Middle frontal gyrus (tissue), 1 donor: ENCODE data around the gene TBCK.

ENCODE experiments used
- DNase-seq: peaks from one replicate; pipeline ENCODE4 v3.0.0-alpha.2; 2015; ENCODE audit warnings: low spot score; ENCODE audit errors: extremely low spot score

The TBCK gene

GRCh38 chr4:106046083-106046482 lies 269.9 kb downstream of the TBCK start:
- no peak for DNase-seq

DNA sequence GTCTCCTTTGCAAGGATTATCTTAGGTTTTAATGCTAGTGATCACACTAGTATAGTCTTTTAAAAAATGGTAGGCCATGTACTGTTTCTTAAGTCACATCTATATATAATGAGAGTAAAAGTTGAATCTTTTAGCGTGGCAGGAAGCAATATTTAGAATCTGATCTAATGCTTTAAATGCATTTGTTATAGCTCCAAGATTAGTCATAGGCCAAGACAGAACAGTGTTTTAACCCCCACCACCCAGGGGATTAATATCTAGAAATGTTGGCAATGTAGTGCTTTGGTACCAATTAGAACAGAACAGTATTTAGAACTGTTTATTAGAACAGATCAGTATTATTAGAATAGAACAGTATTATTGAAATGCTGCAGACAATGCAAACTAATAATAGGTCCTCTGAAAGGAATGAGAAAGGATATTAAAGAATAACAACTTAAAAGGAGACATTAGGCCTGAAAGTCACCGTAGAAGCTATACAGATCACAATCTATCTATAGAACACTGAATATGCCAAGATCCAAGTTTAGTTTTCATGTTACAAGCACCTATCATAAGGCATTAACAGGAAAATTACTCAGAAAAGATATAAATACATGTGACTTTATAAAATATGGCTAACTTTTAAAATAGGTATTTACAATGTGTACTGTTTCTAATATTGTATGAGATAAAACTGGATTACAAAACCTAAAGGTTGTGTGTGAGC lies 274.6 kb downstream of the TBCK start:
- DNase-seq, result no peak

- DNase-seq, result no peak
Observed at GRCh38 chr4:106039796-106040195, 276.2 kb downstream of the TBCK start.

GRCh38 chr4:106038908-106039307 lies 277.1 kb downstream of the TBCK start:
- no peak for DNase-seq

DNA sequence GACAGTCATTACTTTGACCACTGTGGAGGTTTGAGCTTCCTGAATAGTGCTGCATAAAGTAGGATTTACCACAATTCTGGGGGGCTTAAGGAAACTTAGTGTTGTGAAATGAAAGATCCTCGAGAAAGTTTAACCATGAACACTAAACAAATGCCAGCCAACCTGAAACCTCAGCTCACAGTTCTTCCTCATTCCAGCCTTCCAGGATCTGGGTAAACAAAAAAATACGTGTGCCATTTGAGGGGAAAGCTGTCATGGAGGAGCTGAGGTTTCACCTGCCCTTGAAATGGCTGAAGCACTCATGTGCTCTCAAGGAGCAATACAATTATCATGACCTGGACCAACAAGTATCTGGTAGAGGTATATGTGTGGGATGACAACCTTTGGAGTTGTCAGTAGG lies 278.0 kb downstream of the TBCK start:
- no peak for DNase-seq

DNA sequence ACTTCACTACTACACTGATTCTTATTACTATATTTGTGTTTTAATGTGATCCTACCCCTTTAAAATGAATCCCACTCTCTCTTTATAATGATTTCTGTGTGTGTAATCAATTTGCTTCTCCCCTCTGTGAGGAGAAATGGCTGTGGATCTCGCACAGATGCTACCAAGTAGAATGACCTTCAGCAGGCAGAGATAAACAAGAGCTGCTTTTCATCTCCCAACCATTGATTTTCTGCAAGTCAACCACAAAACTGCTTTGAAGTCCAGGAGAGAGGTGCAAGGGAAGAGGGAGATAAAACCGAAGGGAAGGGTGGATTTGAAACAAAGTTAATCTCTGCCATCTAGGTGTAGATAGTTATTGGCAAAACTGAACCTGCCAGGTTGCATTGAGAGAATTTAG lies 279.2 kb downstream of the TBCK start:
- no peak for DNase-seq

GRCh38 chr4:106036334-106036733 lies 279.7 kb downstream of the TBCK start:
- DNase-seq, result no peak

DNA sequence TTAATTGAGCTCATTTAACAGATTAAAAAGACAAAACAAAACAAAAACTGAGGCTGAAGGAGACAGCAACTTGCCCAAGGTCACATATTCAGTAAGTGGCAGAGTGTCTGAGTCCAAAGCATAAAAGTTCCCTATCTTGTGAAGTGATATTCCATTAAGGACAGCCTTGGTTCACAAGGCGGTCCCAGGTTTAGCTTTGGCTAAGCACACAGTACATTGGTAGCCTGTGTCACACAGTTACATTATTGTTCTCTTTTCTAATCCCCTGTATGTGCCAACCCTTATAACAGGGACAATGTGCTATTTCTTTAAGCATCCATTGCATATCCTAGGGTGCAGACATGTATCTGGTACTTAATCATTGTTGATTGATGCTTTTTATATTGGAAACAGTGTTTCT lies 280.8 kb downstream of the TBCK start:
- DNase-seq, result no peak

DNA sequence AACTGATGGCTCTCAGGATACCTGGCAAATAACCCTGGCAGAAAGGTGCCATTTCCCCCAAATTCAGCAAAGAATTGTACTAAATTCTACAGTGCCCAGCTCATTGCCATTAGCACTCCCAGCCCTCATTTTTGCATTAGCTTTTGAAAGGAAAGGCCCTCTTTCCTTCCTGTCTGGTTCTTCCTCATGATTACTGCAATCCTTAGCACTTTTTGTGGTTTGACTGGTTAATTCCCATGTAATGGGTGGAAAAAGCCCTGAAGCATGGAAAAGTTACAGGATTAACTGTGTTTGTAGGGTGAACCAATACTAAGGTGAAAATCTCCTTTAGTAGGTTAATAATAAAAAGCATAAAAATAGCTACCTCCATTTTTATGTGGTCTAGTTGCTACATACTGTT lies 281.3 kb downstream of the TBCK start:
- DNase-seq, result no peak

DNA sequence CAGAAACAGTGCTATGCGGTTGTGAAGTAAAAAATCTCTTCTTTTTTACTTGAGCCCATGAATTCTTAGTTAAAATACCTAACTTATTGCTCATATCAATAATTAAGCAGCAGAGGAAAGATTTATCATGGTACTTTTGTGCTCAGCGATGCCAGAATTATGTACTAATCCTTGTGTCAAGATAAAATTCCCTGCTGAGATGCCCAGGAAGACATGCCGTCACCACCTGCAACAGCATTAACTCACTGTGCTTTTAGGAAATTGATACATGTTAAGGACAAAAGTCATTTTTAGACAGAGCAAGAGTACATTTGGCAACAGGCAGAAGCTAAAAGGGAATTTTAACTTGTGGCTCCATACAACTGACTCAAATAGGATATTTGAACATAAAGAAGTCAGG lies 281.8 kb downstream of the TBCK start:
- DNase-seq, result no peak

GRCh38 chr4:106033469-106033868 lies 282.5 kb downstream of the TBCK start:
- no peak for DNase-seq

DNA sequence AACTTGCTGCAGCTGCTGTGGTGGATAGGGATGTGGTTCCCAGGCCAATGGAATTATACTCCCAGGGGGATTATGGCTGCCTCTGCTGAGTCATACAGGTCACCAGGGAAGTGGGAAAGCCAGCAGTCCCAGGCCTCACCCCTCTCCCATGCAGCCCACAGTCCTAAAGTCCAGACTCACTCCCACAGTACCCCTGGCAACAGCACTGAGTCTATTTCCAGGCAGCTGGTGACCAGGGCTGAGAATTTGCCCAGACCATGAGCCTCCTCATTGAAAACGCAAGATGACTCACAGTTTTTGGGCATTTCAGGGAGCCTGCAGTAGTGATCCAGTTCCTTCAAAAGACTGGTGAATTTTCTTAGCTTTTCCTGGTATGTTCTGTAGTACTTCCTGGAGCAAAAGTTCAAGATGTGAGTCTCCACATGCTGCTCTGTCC lies 283.1 kb downstream of the TBCK start:
- no peak for DNase-seq

GRCh38 chr4:106022454-106022853 lies 293.6 kb downstream of the TBCK start:
- DNase-seq, result no peak

DNA sequence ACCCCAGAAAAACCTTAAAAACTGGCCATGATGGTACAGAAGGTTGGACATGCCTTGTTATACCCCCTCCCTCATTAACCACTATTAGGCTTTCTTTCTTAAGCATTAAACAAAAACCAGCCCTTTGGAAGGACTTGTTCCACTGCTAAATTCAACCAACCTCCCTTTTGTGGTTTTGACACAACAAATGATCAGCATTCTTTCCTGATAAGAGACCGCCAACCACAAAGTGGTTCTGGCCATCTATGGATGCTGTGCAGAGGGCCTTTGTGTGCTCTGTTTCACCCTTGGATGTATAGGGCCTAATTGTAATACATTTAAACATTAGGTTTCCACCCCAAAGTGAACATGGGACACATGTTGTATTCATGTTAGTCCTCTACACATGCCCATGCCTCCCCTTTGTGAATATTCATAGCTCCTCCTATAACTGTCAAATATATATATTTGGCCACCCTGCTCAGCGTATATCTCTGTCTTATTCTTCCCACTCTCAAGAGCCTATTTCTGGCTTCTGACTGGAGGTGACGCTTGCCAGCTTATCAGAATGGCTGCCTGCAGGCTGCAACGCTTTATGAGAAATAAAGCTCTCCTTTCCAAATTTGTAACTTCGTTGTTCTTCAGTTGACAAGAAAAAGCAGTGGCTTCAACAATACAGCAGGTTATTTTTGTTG lies 294.1 kb downstream of the TBCK start:
- no peak for DNase-seq

DNA sequence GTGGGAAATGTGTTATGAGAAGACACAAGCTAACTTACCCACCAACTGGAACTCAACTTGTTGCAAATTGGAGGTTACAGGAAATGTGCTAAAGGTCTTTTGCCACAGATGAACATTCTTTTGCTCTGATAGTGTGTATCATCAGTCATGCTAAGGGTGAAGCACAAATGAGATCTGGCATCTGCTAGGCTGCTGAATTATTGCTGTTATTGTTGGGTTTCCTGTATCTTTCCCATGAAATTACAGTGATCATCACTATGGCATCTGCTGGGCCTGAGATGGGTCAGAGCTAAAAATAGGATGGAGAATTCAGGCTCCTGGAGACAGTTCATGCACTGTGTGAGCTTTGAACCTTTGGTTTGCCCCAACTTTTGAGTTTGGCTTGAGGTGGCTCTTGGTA lies 296.2 kb downstream of the TBCK start:
- no peak for DNase-seq

GRCh38 chr4:106017975-106018374 lies 298.0 kb downstream of the TBCK start:
- no peak for DNase-seq

GRCh38 chr4:106011387-106011786 lies 304.6 kb downstream of the TBCK start:
- no peak for DNase-seq

DNA sequence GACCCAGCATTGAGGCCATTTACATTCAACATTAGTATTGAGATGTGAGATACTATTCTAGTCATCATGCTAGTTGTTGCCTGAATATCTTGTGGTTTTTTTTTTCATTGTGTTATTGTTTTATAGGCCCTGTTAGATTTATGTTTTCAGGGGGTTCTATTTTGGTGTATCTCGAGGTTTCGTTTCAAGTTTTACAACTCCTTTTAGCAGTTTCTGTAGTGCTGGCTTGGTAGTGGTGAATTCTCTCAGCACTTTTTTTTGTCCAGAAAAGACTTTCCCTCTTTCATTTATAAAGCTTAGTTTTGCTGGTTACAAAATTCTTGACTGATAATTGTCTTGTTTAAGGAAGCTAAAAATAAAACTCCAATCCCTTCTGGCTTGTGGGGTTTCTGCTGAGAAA lies 305.2 kb downstream of the TBCK start:
- no peak for DNase-seq

DNA sequence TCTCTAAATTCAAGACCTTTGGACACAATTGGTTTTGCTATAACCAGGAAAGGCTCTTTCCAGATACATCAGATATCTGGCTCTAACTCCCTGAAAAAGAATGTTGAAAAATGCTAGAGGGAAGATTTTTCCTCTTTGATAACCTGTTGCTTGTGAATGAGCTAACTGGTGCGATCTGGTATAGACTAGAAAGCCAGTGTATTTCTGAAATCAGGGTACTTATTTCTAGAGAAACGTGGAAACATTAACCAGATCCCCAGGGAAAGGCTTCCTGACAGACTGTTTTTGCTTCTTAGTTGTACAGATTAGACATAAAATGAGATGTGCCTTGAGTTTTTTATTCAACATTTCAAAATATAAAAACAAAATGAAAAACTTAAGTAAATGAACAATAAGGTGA lies 313.0 kb downstream of the TBCK start:
- DNase-seq, result no peak

DNA sequence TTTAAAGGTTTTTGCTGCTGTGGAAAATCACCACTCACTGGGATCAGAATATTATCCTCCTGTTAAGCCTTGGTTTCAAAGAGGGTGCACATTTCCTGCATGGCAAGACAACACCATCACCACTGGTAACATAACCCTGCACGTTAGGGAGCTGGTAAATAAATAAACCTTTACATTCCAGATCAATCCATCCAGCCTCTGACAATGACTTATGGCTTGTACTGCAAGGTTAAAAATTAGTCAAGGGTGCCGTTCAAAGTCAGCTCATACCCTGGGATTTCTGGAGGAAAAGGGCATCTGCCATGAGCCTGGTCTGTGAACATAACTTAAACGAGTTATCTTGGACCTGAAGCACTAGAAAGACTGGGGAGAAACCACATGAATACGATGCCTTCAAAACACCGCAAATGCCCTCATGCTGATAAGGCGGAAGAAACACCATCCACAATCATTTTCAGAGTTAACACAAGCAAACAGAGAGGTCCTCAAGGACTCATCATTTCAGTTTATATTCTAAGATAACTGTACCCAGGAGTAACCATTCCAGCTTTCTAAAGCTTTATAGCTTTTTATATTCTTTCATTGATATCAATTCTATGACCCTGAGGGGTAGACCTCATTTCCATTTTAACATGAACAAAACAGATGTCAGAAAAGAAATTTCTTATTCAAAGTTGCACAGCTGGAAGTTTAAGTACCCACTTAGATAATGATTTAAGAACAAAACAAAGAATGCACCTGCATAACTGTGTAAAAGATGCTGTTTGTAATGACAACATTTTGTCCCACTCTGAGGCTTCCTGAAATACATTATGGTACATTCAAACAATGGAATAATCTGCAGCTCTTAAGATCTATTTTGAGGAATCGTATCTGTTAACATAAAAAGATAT lies 317.6 kb downstream of the TBCK start:
- no peak for DNase-seq

GRCh38 chr4:105996845-105997244 lies 319.2 kb downstream of the TBCK start:
- DNase-seq, result no peak

DNA sequence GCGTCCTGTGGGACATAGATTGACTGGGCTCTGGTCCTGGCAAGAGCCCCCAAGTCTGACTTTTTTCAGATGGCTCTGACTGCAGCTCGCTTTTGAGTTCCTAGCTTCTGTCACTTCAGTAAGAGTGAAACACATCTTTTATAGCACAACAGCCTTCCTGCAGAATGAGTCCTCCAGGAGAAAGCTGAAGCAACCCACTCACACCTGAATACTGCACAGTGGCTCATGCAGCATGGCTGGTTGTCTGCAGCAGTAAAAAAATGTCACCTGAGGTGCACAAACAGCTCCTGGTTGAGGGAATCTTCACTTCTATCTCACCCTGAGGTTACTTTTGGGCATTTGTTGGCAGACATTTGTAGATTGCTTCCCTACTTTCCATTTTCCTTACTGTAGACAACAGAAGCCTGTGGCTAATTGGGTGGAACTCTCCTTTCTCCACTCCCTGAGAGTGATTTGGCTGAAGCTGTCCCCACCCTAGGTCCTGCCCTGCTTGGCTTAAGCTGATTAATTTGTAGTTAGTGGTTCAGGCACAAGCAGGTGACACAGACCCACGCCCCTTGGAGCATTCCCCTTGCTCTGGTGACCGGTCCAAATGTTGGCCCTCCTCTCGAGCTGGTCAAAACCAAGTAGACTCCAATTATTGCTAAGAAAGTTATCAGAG lies 321.0 kb downstream of the TBCK start:
- DNase-seq, result no peak
